Cardiac septum (tissue), 1 donor: ENCODE data around the gene CDV3. TPM values are rescaled to one million over a fixed set of nuclear protein-coding genes. Genes with fewer than 3 reads are reported as not detected.
"Not testable (repeated sequence)": the region's sequence is repeated elsewhere in the genome, so short reads cannot be mapped to it uniquely, and the experiment has no call there.

Experiments
- DNase-seq: peaks from one replicate; pipeline ENCODE4 v3.0.0-alpha.2; 2020; ENCODE audit warnings: low spot score
- intact Hi-C: fragments of 100-400 bp; cut with DNase I; formaldehyde crosslinking; loops from one replicate; pipeline ENCODE4 v1.14.0; 2022
- long read RNA-seq: library from polyadenylated mRNA; unstranded; transcript quantifications from one replicate; pipeline ENCODE4 v2.0.0, GENCODE V29; 2021
- total RNA-seq: library from RNA; stranded (reverse); fragmentation: NEBNext Ultra II Directional; extraction: Animal tissue kit (Norgen Biotek cat#: 25700); gene quantifications from one replicate; pipeline ENCODE4 v1.2.1, GENCODE V29; 2021
- donor health status: DM: no; HTN: no; CAD: no.

The CDV3 gene, protein sequence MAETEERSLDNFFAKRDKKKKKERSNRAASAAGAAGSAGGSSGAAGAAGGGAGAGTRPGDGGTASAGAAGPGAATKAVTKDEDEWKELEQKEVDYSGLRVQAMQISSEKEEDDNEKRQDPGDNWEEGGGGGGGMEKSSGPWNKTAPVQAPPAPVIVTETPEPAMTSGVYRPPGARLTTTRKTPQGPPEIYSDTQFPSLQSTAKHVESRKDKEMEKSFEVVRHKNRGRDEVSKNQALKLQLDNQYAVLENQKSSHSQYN
- 151 TPM for total RNA-seq
- long read RNA-seq, transcript CDV3-201 (5 exons, 3,307 nt): major isoform, 35 of 143 reads
- long read RNA-seq, transcript CDV3-203 (5 exons, 955 nt): minor isoform, 34 of 143 reads
- long read RNA-seq, partial matches to known transcripts: 8 of 143 reads
- long read RNA-seq, other reads (novel, unspliced or antisense): 66 of 143 reads

- intact Hi-C loops: loop anchor here (5.0 kb wide), 2 partner anchors 89 to 851 kb away; partner anchors contain the start of genes NPHP3 and TOPBP1
- peak; percentile 85 for DNase-seq
Observed at GRCh38 chr3:133573629-133574194, at the start of gene CDV3. CDV3 (plus strand) TSS chr3:133573686; CDS start chr3:133574045, 359 bp downstream.

- DNase-seq, intact Hi-C loops: not testable (repeated sequence)
Observed at GRCh38 chr3:133523758-133524157, 49.7 kb upstream of the CDV3 start.

DNA sequence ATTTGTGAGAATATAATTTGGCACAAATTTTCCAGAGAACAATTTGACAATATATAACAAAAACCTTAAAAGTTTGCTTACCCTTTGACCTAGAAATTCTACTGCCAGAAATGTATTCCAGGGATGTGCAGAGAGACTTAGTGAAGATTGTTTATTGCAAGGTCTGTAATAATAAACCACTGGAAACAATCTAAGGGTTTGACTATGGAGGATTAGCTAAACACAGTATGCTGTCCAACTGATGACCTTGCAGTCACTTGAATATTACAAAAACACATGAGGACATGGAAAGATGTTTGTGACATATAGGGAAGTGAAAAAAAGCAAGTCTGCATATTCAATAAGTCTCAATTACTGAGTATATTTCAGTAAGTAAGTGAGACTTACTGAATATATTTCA, 48.1 kb upstream of the CDV3 start:
- no peak for DNase-seq
- intact Hi-C loops: no loop called here

GRCh38 chr3:133527081-133527715, 46.3 kb upstream of the CDV3 start:
- DNase-seq: no peak
- intact Hi-C loops: no loop called here

GRCh38 chr3:133529809-133530208, 43.7 kb upstream of the CDV3 start:
- intact Hi-C loops: no loop called here
- DNase-seq: no peak

- intact Hi-C loops: no loop called here
- no peak for DNase-seq
Observed at GRCh38 chr3:133531981-133532380, 41.5 kb upstream of the CDV3 start.

GRCh38 chr3:133532951-133533350, 40.5 kb upstream of the CDV3 start:
- DNase-seq: no peak
- intact Hi-C loops: no loop called here

DNA sequence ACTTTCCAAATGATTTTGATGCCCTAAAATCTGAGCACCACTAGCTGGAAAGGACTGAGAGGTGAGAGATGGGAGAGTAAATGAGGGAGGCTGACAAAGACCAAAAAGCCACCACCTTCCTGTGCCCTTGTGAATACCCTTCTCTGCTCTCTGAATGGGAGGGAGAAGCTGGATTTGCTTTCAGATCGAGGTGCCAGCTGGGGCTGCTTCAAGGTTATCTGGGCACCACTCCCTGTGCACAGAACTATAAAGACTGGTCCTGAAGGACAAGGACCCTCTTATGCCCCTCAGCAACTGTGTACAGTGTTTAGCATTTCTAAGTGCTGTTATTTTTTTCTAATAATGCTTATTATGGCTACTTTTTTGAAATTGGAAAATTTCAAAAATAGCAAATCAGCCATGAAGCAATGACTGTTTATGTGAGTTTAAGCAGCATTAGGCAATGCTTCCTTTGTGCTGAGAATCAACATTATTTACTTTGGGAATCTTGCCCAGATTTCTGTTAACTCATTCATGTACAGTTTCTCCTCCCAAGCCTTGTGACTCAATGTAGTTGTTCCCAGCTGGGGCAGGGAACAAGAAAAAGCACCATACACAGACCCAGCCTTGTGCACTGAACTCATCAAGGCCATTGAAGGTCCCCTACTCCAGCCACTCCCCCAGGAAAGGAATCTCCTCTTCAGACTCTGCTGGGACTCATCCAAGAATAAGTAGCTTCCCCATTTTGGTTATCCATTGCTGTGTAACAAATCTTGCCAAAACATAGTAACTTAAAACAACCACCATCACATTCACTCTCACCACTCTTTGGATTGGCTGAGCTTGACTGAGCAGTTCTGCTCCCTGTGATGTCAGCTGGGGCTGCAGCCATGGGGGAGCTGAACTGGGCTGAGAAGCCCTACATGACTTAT, 37.3 kb upstream of the CDV3 start:
- intact Hi-C loops: no loop called here
- DNase-seq: no peak

DNA sequence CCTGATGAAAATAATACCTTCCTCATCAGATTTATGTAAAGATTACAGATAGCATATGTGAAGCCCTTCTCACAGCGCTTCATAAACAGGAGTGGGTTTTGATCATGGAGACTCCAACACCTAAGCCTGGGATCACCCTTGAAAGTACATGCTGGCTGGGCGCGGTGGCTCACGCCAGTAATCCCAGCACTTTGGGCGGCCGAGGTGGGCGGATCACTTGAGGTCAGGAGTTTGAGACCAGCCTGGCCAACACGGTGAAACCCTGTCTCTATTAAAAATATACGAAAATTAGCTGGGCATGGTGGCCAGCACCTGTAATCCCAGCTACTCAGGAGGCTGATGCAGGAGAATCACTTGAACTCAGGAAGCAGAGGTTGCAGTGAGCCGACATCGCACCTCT, 36.4 kb upstream of the CDV3 start:
- DNase-seq, intact Hi-C loops: not testable (repeated sequence)

GRCh38 chr3:133538154-133538553, 35.3 kb upstream of the CDV3 start:
- no peak for DNase-seq
- intact Hi-C loops: no loop called here

GRCh38 chr3:133540896-133541674, 32.4 kb upstream of the CDV3 start:
- intact Hi-C loops: no loop called here
- DNase-seq: no peak

DNA sequence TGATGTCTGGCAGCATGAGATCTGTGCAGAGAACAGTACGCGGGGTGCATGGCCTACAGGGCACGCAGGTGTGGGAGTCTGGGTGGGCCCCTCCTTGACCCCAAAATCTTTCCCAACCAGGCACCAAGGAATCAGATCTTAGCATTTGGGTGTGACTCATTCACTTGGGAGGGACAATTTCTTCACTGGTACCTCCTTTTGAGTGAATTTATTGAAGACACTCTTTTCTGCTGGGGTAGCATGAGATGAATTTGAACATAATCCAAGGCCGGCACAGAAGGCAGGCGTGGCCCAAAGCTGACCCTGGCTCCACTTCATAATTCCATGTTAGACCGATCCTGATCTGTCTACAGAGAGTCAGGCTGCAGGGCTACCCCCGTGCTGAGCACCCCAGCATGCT, 30.6 kb upstream of the CDV3 start:
- intact Hi-C loops: no loop called here

GRCh38 chr3:133544983-133545382, 28.5 kb upstream of the CDV3 start:
- DNase-seq, intact Hi-C loops: not testable (repeated sequence)

More for the DNA sequence above, 30.6 kb upstream of the CDV3 start:
- DNase-seq: no peak

DNA sequence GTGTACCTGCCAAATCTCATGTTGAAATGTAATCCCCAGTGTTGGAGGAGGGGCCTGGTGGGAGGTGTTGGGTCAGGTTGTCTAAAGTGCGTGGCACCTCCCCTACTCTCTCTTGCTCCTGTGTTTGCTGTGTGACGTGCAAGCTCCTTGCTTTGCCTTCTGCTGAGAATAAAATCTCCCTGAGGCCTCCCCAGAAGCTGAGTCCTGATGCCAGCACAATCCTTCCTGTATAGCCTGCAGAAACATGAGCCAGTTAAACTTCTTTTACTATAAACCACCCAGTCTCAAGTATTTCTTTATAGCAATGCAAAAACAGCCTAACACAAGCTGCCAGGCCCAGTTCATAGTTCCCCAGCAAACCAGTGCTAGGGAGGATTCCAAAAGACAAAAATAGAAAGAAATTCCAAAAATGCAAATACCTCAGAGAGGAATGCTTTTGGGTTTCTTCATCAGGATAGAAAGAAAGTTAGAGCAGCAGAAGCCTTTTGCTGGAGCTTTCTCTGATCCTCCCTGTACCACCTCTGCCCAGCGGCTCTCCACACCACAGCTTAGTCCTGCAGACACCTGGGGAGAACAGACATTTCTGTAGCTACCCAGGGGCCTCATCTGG, 25.9 kb upstream of the CDV3 start:
- no peak for DNase-seq
- intact Hi-C loops: no loop called here

GRCh38 chr3:133548090-133548489, 25.4 kb upstream of the CDV3 start:
- intact Hi-C loops: no loop called here
- no peak for DNase-seq

GRCh38 chr3:133549565-133549964, 23.9 kb upstream of the CDV3 start:
- no peak for DNase-seq
- intact Hi-C loops: no loop called here

DNA sequence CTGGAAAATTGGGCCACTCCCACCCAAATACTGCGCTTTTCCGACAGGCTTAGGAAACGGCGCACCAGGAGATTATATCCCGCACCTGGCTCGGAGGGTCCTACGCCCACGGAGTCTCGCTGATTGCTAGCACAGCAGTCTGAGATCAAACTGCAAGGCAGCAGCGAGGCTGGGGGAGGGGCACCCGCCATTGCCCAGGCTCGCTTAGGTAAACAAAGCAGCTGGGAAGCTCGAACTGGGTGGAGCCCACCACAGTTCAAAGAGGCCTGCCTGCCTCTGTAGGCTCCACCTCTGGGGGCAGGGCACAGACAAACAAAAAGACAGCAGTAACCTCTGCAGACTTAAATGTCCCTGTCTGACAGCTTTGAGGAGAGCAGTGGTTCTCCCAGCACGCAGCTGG, 21.9 kb upstream of the CDV3 start:
- DNase-seq, intact Hi-C loops: not testable (repeated sequence)

GRCh38 chr3:133561679-133562078, 11.8 kb upstream of the CDV3 start:
- intact Hi-C loops: no loop called here
- no peak for DNase-seq
